Gastroesophageal sphincter (tissue), 3 donors: ENCODE results near the gene TEC.

ENCODE experiments used
- POLR2AphosphoS5 ChIP-seq: sonication (generic); formaldehyde crosslinking; IDR thresholded peaks from one replicate; pipeline ENCODE4 v1.6.1; 2017; ENCODE audit warnings: antibody characterized with exemption
- TF ChIP-seq, protein P1 (sequence below), 4 experiments: fragments of 200-600 bp in 2 of 4; fragments of 450-650 bp in 2 of 4; sonication (generic) in 1 of 4; IDR thresholded peaks; one replicate each; pipeline ENCODE4 v1.5.1; 2017 to 2019; ENCODE audit warnings: antibody characterized with exemption in 4 of 4, mild to moderate bottlenecking in 2 of 4, moderate library complexity in 2 of 4

DNA sequence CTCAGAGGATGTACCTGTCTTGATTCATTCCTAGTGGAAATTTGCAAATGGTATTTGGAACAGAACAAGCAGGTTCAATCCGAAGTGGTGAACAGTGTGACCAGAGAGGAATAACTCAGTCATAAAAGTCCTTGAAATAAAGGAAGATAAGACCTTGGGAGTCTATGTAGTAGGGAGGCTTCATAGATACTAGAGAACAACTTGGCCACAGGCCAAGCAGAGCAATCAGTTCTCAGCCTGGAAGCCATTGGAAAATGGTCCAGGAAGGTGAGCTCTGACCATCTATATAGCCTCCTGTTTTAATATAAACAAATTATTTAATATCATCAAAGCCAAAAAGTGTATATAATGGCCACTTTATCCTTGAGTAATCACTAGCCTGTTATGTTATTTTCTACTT lies 146.9 kb downstream of the TEC start:
- TF ChIP-seq POLR2AphosphoS5: no peak
- TF ChIP-seq, protein P1, sequence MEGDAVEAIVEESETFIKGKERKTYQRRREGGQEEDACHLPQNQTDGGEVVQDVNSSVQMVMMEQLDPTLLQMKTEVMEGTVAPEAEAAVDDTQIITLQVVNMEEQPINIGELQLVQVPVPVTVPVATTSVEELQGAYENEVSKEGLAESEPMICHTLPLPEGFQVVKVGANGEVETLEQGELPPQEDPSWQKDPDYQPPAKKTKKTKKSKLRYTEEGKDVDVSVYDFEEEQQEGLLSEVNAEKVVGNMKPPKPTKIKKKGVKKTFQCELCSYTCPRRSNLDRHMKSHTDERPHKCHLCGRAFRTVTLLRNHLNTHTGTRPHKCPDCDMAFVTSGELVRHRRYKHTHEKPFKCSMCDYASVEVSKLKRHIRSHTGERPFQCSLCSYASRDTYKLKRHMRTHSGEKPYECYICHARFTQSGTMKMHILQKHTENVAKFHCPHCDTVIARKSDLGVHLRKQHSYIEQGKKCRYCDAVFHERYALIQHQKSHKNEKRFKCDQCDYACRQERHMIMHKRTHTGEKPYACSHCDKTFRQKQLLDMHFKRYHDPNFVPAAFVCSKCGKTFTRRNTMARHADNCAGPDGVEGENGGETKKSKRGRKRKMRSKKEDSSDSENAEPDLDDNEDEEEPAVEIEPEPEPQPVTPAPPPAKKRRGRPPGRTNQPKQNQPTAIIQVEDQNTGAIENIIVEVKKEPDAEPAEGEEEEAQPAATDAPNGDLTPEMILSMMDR (IDR thresholded peaks at IDR 0.05): no peak
